NCI-H1436 treated with DMSO at 0.1 percent for 48 hours (cell line): ENCODE results near the gene HHLA2.
A peak's percentile ranks its signal among the peaks of the same experiment; 100 is the strongest.
"Not testable (repeated sequence)": the region's sequence is repeated elsewhere in the genome, so short reads cannot be mapped to it uniquely, and the experiment has no call there.

Source experiments
- DNase-seq: peaks from one replicate; lab custom pipeline; 2025; lab: John Stamatoyannopoulos, UW

Gene HHLA2

GRCh38 chr3:108342837-108343486, 46.6 kb downstream of the HHLA2 start:
- no peak for DNase-seq

GRCh38 chr3:108343491-108343890, 47.1 kb downstream of the HHLA2 start:
- no peak for DNase-seq

- DNase-seq: no peak
Observed at GRCh38 chr3:108345492-108346205, 49.3 kb downstream of the HHLA2 start.

GRCh38 chr3:108346301-108347227, 50.2 kb downstream of the HHLA2 start:
- no peak for DNase-seq

GRCh38 chr3:108352176-108352575, 55.8 kb downstream of the HHLA2 start:
- DNase-seq: no peak

- no peak for DNase-seq
Observed at GRCh38 chr3:108354562-108354961, 58.2 kb downstream of the HHLA2 start.

- no peak for DNase-seq
Observed at GRCh38 chr3:108357042-108357441, 60.7 kb downstream of the HHLA2 start.

GRCh38 chr3:108359011-108359410, 62.7 kb downstream of the HHLA2 start:
- no peak for DNase-seq

- DNase-seq: no peak
Observed at GRCh38 chr3:108376026-108376425, 79.7 kb downstream of the HHLA2 start.

- no peak for DNase-seq
Observed at GRCh38 chr3:108377384-108377783, 81.0 kb downstream of the HHLA2 start.

- DNase-seq: no peak
Observed at GRCh38 chr3:108378153-108378951, 82.0 kb downstream of the HHLA2 start.

GRCh38 chr3:108378952-108379342, 82.6 kb downstream of the HHLA2 start:
- not testable (repeated sequence) for DNase-seq

GRCh38 chr3:108380128-108380795, 83.9 kb downstream of the HHLA2 start:
- DNase-seq: peak; percentile 25

GRCh38 chr3:108381529-108382140, 85.3 kb downstream of the HHLA2 start:
- DNase-seq: no peak

- DNase-seq: no peak
Observed at GRCh38 chr3:108383306-108383705, 87.0 kb downstream of the HHLA2 start.

- no peak for DNase-seq
Observed at GRCh38 chr3:108387063-108387462, 90.7 kb downstream of the HHLA2 start.

- DNase-seq: peak; percentile 87
Observed at GRCh38 chr3:108388136-108389132, 92.1 kb downstream of the HHLA2 start.

- peak; percentile 86 for DNase-seq
Observed at GRCh38 chr3:108389372-108389771, 93.0 kb downstream of the HHLA2 start.

- DNase-seq: no peak
Observed at GRCh38 chr3:108391917-108392593, 95.7 kb downstream of the HHLA2 start.
